Ureter (tissue), 1 donor: ENCODE results near the gene TCEA3. TPM values are rescaled to one million over a fixed set of nuclear protein-coding genes. Genes with fewer than 3 reads are reported as not detected.
A peak's percentile ranks its signal among the peaks of the same experiment; 100 is the strongest.

Experiments
- DNase-seq: peaks from one replicate; pipeline ENCODE4 v3.0.0-alpha.2; 2020; ENCODE audit warnings: low spot score
- total RNA-seq: library from RNA; stranded (reverse); gene quantifications from one replicate; pipeline ENCODE4 v1.2.4, GENCODE V29; 2023
- donor health status: DM: yes; HTN: yes; CAD: no.

TCEA3 gene
- total RNA-seq: 50.2 TPM

DNA sequence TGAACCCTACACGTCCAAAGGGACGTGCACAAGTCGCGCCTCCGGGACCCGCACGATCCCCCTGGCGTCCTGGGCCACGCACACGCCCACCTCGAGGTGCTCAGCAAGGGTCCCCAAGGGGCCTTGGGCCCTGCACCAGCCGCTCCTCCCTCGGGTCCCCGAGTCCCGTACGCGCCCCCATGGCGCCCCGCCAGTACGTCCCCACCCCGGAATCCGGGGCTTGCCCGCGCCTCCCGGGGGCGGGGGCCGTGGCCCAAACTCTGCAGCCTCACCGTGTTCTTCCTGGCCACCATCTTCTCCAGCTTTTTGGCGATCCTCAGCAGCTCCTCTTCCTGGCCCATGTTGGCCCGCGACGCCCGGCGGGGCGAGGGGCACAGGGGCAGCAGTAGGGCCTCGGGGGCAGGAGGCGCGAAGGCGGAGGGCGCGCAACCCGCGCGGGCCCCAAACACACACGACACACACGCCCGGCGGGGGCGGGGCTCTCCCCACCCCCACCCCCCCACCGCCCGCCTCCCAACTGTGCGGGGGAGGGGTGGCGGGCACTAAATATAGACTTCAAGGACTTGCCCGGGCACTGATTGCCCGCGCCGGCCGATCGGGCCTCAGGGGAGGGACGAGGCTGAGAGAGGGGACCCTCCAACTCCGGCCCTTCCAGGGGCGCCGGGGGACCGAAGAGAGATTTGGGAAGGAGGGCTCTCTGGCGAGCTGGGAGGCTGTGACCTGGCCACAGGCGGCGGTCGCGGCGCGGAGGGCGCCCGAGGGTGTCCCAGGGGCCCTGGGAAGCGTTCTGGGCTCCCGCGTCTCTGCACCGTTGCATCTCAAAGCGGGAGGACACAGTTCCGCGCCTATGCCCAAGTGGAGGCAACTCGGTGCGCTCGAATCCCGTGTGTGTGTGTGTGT, at the start of gene TCEA3:
Gene TCEA3, minus strand, starts transcription at position 456 of the 900 bp plus-strand sequence. Its CDS starts 115 bp downstream, at position 341.
- peak; percentile 63 for DNase-seq

DNA sequence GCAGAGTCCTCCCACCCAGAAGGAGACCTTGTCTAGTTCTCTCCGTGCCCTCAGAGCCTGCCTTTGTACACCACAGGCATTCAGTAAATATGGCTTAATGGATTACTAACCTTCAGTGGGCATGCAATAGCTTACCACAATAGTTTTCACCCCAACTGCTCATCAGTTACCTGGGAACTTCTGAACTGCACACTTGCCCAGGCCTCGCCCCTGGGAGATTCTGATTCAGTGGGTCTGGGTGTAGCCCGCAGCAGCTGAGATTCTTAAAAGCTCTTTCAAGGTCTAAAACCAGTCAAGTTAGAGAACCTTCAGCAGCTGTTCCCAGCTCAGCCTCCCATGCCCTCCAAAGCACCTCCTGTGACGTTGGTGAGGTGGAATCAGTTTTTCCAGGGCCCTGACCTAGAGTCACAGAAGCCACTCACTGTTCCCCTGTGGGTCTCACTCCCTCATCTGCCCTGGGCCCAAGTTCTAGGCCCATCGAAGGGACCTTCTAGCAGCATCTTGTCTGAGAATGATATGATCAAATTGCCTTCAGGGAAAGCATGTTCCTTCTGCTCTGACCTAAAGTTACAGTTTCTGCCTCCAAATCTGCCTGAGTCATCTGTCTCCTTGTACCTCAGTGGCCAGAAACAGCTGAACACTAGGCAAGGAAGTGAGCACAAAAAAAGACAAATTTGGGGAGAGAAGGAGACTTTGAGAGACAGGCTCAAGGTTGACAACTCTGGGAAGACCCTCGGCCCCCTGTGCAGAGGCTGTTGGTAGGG, 48.7 kb upstream of the TCEA3 start:
- no peak for DNase-seq

DNA sequence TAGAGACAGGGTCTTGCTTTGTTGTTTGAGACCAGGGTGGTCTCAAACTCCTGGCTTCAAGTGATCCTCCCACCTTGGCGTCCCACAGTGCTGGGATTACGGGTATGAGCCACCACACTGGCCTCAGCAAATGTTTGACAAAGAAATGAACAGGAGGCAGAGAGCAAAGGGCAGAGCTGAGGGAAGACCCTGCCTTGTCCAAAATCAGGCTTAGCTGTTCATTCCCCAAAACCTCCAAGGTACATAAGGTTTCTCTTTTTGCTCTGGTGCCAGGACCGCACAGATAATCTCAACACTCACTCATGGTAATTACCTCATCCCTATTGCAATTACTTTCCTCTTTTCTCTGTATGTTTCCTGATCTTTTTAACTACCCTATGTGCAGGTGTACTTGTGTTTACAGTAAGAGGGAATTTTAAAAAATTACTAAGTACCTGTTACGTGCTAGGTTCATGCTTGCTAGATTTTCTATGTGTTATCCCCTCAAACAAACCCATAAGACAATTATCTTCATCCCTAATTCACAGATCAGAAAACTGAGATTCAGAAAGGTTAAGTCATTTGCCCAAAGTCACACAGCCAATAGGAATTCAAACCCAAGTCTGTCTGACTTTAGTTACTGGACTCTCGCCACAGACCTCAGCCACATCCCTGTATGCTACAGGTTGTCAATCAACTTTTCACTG, 47.9 kb upstream of the TCEA3 start:
- no peak for DNase-seq

DNA sequence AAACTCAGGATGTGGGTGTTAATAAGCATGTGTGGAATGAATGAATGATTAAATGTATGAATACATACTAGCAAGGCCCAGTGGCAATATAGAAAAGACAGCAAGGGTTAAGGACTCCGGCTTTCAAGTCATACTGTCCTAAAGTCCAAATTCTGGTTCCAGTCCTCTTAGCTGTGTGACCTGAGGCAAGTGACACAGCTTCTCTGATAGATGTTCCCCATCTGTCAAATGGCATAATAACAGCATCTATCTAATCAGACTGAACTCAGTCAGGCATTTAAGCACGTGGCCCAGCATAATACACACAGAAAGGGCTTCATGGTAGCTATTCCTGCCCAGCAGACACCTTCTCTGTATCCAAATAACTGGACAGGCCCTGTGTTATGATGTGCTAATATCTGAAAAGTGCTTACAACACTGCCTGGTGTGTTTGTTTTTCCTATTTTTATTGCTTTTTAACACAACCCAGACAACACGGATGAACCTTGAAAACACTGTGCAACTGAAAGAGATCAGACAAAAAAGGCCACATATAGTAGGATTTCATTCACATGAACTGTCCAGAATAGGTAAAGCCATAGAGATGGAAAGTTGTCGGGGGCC, 47.0 kb upstream of the TCEA3 start:
- DNase-seq: no peak

DNA sequence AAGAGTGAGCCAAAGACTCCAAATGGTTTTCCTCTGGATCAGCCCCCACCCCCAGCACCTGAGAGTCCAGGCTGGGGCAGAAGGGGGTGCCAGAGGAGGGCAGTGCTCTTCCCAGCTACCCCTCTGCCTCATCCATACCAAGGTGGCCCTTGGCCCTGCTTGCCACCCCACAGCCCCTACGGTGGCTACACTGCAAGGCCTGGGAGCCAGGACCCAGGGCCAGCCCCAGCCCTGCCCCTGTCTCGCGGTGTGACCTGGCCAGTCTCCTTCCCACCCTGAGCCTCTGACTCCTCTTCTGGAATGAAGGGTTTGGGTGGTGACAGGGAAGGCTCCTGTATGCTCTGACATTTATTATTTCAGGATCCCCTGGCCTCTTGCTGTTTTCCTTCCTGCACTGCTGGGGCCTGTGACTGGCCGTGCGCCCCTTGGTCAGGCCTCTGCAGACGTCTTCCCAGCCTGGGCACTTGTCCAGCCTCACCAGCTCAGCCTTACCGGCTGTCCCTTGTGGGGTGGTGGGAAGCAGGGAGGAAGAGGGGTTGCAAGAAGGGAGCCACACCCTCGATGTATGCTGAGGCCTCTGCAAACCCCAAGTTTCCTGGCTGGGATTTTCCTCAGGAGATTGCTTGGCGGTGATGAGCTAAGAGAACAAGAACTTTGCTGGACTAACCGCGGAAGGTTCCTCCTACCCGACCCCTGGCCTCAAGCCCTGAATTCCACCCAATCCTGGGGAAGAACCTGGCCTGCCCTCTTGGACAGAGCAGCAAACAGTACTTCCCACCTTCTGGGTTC, 45.9 kb upstream of the TCEA3 start:
- no peak for DNase-seq

DNA sequence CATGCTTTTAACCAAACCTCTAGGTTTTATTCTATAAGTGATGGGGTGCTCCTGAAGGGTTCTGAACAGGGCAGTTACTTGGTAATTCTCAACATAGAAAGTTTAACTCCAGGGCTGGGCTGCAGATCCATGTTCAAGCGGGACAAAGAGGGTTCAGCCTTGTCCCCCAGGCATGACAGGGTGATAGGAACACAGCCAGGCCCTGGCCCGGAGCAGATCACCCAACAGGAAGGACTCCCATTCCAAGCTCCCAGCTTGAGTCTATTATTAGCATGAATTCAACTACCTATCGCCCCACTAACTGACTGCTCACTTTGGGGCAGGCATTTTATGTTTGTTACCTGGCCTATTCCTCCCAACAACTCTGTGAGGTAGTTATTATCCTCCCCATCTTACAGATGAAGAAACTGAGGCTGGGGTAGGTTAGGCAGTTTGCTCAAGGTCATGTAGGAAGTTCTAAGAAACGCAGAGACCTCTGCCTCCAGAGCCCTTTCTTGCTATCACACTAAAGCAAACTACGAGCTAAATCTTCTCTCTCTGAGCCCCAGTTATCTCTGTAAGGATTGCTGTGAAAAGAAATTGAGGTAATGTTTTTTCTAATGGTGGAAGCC, 44.9 kb upstream of the TCEA3 start:
- no peak for DNase-seq

DNA sequence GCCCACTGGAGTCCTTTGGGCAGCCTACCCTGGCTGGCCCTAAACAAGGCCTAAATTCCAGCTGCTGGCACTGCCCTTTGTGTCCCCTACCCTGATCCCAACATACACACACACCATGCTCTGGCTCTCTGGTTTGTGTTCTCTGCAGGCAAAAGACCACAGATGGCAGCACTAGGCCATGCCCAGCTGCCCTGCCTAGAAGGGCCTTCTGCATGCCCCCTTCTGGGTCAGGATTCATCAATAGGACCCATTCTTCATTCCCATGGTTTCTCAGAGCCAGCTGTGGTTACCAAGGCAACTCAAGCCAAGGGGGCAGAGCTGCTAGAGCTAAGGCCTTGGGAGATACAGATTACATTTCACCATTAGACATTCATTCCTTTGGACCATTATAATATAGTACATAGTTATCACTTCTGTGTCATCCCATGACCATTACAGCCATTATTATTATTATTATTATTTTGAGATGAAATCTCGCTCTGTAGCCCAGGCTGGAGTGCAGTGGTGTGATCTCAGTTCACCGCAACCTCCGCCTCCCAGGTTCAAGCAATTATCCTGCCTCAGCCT, 42.0 kb upstream of the TCEA3 start:
- no peak for DNase-seq

DNA sequence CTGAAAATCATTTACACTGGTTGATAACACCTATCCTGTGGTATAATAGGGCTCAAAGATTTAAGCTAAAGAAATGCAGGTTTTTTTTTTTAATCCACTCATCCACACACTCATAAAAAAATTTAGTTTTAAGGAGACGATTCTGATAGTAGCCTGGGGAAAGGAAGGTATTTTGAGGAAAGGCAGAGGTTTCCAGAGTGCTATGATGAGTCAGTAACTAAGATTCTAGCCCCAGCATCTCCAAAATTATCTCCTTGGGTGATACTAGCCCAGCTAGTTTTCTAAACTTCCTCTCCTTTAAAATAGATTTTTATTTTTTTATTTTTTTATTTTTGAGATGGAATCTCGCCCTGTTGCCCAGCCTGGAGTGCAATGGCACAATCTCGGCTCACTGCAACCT, 38.7 kb upstream of the TCEA3 start:
- no peak for DNase-seq

DNA sequence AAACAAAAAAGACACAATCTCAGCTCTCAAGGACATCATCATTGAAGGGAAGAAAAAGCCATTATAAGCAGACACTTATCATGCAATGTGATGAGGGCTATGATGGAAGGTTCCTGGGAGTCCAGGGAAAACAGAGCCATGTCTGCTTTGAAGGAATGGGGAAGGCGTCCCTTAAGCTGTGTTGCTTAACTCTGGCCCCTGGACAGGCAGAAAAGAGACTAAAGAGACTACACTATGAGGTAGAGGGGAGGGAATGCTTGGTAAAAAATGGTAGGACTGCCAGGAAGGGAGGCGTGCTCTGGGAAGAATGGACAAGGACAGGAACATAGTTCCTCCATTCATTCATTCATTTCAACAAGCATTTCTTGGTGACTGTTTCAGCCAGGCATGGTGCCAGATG, 38.2 kb upstream of the TCEA3 start:
- DNase-seq: no peak

DNA sequence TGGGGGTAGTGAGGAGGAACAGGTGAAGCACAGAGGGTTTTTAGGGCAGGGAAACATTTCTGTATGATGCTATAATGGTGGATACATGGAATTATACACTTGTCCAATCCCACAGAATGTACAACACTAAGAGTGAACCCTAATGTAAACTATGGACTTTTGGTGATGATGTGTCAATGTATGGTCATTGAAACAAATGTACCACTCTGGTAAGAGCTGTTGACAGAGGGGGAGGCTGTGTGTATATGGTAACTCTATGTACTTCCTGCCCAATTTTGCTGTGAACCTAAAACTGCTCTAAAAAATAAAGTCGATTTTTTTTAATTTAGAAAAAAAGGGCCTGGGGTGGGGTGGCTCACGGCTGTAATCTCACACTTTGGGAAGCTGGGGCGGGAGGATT, 36.5 kb upstream of the TCEA3 start:
- DNase-seq: no peak

DNA sequence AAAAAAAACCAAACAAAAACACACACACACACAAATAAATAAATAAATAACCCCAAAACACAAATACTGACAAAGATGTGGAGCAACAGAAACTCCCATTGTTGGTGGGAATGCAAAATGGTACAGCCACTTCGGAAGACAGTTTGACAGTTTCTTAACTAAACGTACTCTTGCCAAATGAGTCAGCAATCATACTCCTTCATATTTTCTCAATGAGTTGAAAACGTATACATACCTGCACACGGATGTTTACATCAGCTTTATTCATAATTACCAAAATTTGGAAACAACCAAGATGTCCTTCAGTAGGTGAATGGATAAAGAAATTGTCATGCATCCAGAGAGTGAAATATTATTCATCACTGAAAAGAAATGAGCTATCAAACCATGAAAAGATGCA, 36.0 kb upstream of the TCEA3 start:
- no peak for DNase-seq

DNA sequence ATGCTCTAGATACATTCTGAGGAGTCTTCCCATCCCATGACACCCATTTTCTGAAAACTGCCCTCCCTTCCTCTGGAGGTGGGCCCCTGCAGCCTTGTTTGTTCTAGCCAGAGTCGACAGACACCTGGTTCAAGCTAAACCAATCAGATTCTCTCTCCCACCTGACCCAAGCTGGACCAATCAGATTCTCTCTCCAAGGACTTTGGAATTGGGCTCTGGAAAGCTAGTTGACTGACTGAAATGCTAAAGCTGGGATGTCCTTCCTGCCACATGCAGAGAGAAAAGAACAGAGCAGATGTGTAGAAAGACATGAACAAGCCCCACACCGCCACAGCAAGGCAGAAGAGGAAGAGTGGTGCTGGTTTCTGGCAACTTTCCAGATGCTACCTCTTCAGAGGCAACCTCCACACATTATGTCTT, 34.8 kb upstream of the TCEA3 start:
- DNase-seq: no peak

DNA sequence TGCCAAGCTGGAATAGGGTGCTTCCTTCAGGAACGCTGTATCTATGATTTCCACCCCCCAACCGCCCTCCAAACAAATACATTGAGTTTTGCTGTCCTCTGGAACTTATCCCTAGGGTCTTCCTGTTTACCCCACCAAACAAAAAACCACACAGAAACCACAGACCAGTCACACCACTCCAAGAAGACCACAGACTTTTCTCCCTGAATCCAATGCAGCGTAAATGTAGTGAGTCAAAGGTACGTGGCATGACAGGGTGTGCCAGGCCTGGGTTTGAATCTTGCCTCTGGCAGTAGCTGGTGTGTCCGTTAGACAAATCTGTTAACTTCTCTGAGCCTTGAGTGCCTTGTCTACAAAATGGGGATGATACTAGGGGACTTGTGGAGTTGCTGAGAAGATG, 31.7 kb upstream of the TCEA3 start:
- no peak for DNase-seq

DNA sequence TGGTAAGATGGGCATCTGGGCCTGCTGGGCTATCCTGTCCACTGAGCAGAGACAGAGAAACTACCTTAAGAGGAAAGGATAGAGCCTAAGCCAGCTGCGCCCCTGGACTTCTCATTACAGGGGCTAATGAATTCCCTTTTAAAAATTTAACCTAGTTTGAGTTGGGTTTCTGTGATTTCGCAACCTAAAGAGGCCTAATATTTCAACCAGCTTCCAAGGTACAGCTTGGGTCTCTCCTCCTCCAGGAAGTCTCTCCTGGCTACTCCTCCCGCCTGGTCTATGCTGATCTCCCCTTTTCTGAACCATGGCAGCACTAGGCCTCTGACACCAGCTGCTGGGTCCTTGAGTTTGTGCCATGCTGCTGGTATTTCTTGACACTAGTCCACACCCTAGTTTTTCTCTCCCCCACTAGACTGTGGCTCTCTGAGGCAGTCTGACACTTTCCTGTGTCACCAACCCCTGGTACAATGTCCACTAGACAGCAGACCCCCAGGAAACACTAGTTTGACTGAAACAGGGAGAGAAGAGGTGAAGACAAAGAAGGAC, 29.0 kb upstream of the TCEA3 start:
- no peak for DNase-seq

DNA sequence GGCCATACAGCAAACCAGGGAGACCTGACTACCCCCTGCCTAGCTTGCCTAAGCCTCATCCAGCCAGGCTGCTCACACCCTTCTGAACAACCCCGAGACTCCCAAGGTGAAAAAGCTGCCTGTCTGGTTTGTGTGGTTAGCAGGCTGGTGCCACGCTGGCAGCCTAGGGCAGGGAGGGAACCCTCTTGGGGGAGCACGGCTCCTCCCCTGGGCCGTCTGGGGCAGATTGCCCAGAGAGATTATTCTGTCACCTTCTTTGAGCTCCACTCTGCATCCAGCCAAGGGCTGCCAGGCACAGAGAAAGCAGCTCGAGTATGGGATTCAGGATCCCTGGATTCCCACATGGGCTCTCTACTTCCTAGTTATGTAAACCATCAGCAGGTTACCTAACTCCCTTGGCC, 27.5 kb upstream of the TCEA3 start:
- DNase-seq: peak; percentile 93

DNA sequence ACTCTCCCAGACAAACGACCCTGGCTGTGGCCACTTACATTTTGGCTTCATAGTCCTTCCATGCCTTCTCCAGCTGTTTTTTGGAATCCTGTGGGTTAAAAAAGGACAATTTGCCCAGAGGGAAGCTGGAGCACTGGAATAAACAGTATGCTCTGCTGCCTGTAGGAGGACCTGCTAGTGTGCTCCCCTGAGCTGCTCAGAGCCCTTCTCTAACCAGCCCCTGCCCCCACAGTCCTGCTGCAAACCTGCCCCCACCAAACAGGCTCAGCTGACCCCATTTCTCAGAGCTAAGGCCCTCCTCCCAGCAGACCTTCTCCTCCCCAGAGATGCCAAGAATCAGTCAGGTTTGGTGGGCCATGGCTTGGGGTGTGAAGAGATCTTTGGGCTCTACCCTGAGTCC, 26.9 kb upstream of the TCEA3 start:
- no peak for DNase-seq

DNA sequence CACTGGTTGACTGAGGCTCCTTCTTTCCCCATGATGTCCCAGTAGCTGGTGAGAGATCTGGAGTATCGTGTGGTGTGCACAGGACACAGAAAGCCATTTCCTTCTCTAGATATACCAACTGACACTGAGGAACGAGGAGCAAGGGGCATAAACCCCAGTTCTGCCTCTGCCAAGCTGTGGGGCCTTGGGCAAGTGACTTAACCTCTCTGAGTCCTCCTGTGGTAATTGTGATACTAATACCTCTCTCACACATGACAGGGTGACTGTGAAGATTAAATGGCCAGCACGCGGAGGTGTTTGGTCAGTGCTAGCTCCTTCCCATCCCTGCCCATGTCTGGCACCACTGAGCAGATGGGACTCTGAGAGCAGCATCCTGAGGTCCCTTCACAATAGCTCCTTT, 26.3 kb upstream of the TCEA3 start:
- no peak for DNase-seq

DNA sequence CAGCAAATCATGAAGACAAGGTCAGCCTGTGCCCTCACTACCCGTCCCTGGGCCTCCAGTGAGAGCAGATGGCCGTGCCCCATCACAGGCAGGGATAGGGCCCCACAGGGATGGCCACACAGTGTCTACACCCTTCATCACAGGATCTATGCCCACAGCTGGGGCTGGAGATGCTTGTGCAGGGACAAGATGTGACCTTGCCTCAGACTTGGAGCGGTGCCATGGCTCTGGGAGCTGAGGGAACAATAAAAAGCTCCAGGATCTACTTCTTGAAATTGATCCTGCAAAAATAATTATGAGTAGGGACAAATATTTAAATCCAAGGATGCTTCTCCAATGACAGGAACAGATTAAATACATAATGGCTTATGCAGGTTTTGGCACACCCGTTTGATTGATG, 25.4 kb upstream of the TCEA3 start:
- no peak for DNase-seq

DNA sequence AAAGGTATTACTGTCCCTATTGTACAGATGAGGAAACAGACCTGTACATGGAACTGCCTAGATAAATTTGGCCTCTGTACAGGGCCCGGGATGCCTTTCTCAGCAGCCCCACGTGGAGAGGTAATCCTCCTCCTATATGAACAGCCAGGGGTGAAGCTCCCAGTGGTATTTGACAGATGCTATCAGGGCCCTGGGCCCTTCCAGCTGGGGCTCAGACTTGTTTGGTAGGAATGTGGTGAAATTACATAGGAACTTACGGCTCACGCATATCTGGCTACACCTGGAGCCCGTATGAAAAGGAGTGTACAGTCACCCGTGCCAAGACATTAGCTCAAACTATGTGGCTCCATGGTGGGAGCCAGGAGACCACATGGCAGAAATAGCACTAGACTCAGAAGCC, 24.8 kb upstream of the TCEA3 start:
- DNase-seq: no peak

DNA sequence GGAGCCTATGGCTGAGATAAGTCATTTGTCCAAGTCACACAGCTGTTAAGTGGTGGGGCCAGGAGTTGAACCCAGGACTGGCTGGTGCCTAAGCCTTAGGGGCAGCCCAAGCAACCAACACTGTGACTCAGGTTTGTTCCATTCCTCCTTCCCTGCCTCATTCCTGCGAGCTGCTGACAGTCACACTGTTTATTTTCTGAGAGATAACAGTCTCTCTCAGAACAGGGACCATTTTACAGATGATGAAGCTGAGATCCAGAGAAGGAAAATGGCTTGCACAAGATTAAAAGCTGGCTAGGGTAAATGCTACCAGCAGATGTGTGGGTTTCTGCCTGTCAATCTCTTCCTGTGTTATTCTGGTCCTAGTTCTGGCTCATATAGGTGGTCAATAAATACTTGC, 24.3 kb upstream of the TCEA3 start:
- no peak for DNase-seq
